HepG2 (cell line): ENCODE results near the gene SIT1. TPM values are rescaled to one million over a fixed set of nuclear protein-coding genes. Genes with fewer than 3 reads are reported as not detected.

ENCODE experiments used
- AHR ChIP-seq: IDR thresholded peaks from 2 replicates; pipeline ENCODE4 v1.6.1; 2018; ENCODE audit warnings: missing genetic modification reagents, missing compliant biosample characterization
- ATF6 ChIP-seq: sonication (generic); formaldehyde crosslinking; conservative IDR thresholded peaks from 2 replicates; pipeline ENCODE4 v1.4.0; 2020; ENCODE audit warnings: missing genetic modification reagents
- CENPX ChIP-seq: sonication (generic); formaldehyde crosslinking; IDR thresholded peaks from 2 replicates; pipeline ENCODE4 v1.9.0; 2021; ENCODE audit warnings: mild to moderate bottlenecking, missing genetic modification reagents, moderate library complexity
- DMAP1 ChIP-seq: IDR thresholded peaks from 2 replicates; pipeline ENCODE4 v1.6.1; 2016
- E2F2 ChIP-seq: sonication (generic); formaldehyde crosslinking; IDR thresholded peaks from 2 replicates; pipeline ENCODE4 v1.4.0; 2020; ENCODE audit warnings: missing genetic modification reagents, borderline replicate concordance
- EZH2 ChIP-seq: conservative IDR thresholded peaks from 2 replicates; pipeline ENCODE4 v1.6.1; 2012; ENCODE audit warnings: mild to moderate bottlenecking, low read depth, low read length, moderate library complexity
- HNF4G ChIP-seq, 2 experiments: sonication (generic) in 1 of 2; formaldehyde crosslinking in 1 of 2; IDR thresholded peaks; 2 replicates each; pipeline versions ENCODE4 v1.4.0 to v1.6.1; 2011 to 2020; ENCODE audit warnings: borderline replicate concordance in 2 of 2, low read depth in 2 of 2, mild to moderate bottlenecking in 2 of 2, low read length in 1 of 2, missing genetic modification reagents in 1 of 2, moderate library complexity in 1 of 2
- KDM3A ChIP-seq: IDR thresholded peaks from 2 replicates; pipeline ENCODE4 v1.6.1; 2018; ENCODE audit warnings: low read depth, missing compliant biosample characterization
- KDM5B ChIP-seq: sonication (generic); formaldehyde crosslinking; IDR thresholded peaks from 2 replicates; pipeline ENCODE4 v1.4.0; 2020; ENCODE audit warnings: missing genetic modification reagents, mild to moderate bottlenecking, borderline replicate concordance
- MNT ChIP-seq: fragments of 450-650 bp; IDR thresholded peaks from 2 replicates; pipeline ENCODE4 v1.6.1; 2016
- MTA3 ChIP-seq: sonication (generic); formaldehyde crosslinking; IDR thresholded peaks from 2 replicates; pipeline ENCODE4 v1.4.0; 2020; ENCODE audit warnings: missing genetic modification reagents
- NPAS2 ChIP-seq: sonication (generic); formaldehyde crosslinking; IDR thresholded peaks from 2 replicates; pipeline ENCODE4 v1.8.0; 2022; ENCODE audit warnings: mild to moderate bottlenecking, missing genetic modification reagents, borderline replicate concordance
- PHB2 ChIP-seq: fragments of 450-650 bp; IDR thresholded peaks from 2 replicates; pipeline ENCODE4 v1.6.1; 2018; ENCODE audit not compliant: partially characterized antibody
- SIX1 ChIP-seq: sonication (generic); formaldehyde crosslinking; IDR thresholded peaks from 2 replicates; pipeline ENCODE4 v1.4.0; 2020; ENCODE audit warnings: missing genetic modification reagents, borderline replicate concordance
- SMAD1 ChIP-seq: sonication (generic); formaldehyde crosslinking; IDR thresholded peaks from 2 replicates; pipeline ENCODE4 v1.4.0; 2020; ENCODE audit warnings: missing genetic modification reagents, low read depth, mild to moderate bottlenecking, borderline replicate concordance
- SP4 ChIP-seq: sonication (generic); formaldehyde crosslinking; IDR thresholded peaks from 2 replicates; pipeline ENCODE4 v1.8.1; 2023; ENCODE audit warnings: mild to moderate bottlenecking, missing genetic modification reagents
- ZMAT5 ChIP-seq: sonication (generic); formaldehyde crosslinking; IDR thresholded peaks from 2 replicates; pipeline ENCODE4 v1.5.0; 2020; ENCODE audit warnings: mild to moderate bottlenecking, low read depth, missing genetic modification reagents, borderline replicate concordance
- ZNF275 ChIP-seq: sonication (generic); formaldehyde crosslinking; IDR thresholded peaks from 2 replicates; pipeline ENCODE4 v1.8.0; 2022; ENCODE audit warnings: missing genetic modification reagents, mild to moderate bottlenecking, inconsistent platforms, borderline replicate concordance
- ZNF672 ChIP-seq: sonication (generic); formaldehyde crosslinking; IDR thresholded peaks from 2 replicates; pipeline ENCODE4 v1.8.1; 2022; ENCODE audit warnings: missing genetic modification reagents
- ZNF704 ChIP-seq: sonication (generic); formaldehyde crosslinking; IDR thresholded peaks from 2 replicates; pipeline ENCODE4 v1.8.1; 2023; ENCODE audit warnings: mild to moderate bottlenecking, inconsistent platforms, moderate library complexity, missing genetic modification reagents, borderline replicate concordance
- ZNF879 ChIP-seq: sonication (generic); formaldehyde crosslinking; IDR thresholded peaks from 2 replicates; pipeline ENCODE4 v1.8.1; 2023; ENCODE audit warnings: missing genetic modification reagents
- polyA plus RNA-seq, 8 experiments: library from polyadenylated mRNA; depleted of rRNA in 3 of 8; stranded (reverse) in 7 of 8; unstranded in 1 of 8; fragments of >200 nt; fragmentation: Illumina TruSeq in 4 of 8; extraction: Trizol in 4 of 8; gene quantifications; 2 replicates each; pipeline versions ENCODE4 v1.2.1 to v1.2.3, GENCODE V29; 2011 to 2016; ENCODE audit warnings: low read depth in 4 of 8, missing spikeins in 1 of 8, mixed read lengths in 1 of 8; ENCODE audit not compliant: insufficient read depth in 1 of 8
- total RNA-seq, 5 experiments: library from RNA; depleted of rRNA; stranded (reverse); fragments of >200 nt; fragmentation: Illumina TruSeq; extraction: Trizol; gene quantifications; 2 replicates each; pipeline ENCODE4 v1.2.3, GENCODE V29; 2016; ENCODE audit warnings: low read depth in 1 of 5

SIT1 gene
- total and polyA plus RNA-seq, 2 of the 13 experiments (the other 11 are each of a cell fraction or from before 2014, with no cell fraction given): 0.09 to 6.7 TPM

- TF ChIP-seq ZNF275 (CRISPR knock-in tag) (no peak), ZMAT5 (CRISPR knock-in tag) (no peak), ZNF672 (CRISPR knock-in tag) (no peak), ZNF704 (CRISPR knock-in tag) (no peak), MNT (no peak), ATF6 (no peak), ZNF879 (CRISPR knock-in tag) (no peak), EZH2 (no peak), SMAD1 (CRISPR knock-in tag) (peak; percentile 83; the same call in 1 of the 2 replicates), SP4 (0 out of 2 replicates have a peak, but pooled peaks have one; percentile 22), AHR (CRISPR knock-in tag) (0 out of 2 replicates have a peak, but pooled peaks have one; percentile 77), MTA3 (CRISPR knock-in tag) (no peak), KDM3A (CRISPR knock-in tag) (peak; percentile 89), DMAP1 (CRISPR knock-in tag) (peak; percentile 18; the same call in 1 of the 2 replicates), HNF4G (IDR thresholded peaks at IDR 0.05; ENCODE audit: borderline replicate concordance, low read depth, low read length) (no peak), HNF4G (CRISPR knock-in tag; IDR thresholded peaks at IDR 0.05; ENCODE audit: borderline replicate concordance, low read depth) (peak; percentile 20; the same call in 1 of the 2 replicates), SIX1 (CRISPR knock-in tag) (no peak), NPAS2 (CRISPR knock-in tag) (no peak), CENPX (no peak), E2F2 (CRISPR knock-in tag) (no peak), KDM5B (CRISPR knock-in tag) (no peak), PHB2 (no peak)
Measured at GRCh38 chr9:35646533-35647265, 4.0 kb downstream of the SIT1 start (continued).
